ENCODE measurements around the gene ABCA13.

ABCA13 gene

GRCh38 chr7:48390388-48391327 is 219.4 kb downstream of the ABCA13 start:
- TF ChIP-seq CTCF (IDR thresholded peaks at IDR 0.05; ENCODE audit: control insufficient read depth, extremely low read depth, insufficient read depth), result no peak
- no peak for DNase-seq (ENCODE audit: low read depth)
- no peak overlapping the region for H3K4me3 ChIP-seq (ENCODE audit: low read depth, low read length)

- H3K4me3 ChIP-seq (ENCODE audit: low read depth, low read length), result no peak overlapping the region
- no peak for DNase-seq (ENCODE audit: low read depth)
- TF ChIP-seq CTCF (IDR thresholded peaks at IDR 0.05; ENCODE audit: control insufficient read depth, extremely low read depth, insufficient read depth), result no peak
These were observed 226.9 kb downstream of the ABCA13 start for GRCh38 chr7:48398191-48398590.

GRCh38 chr7:48402721-48403120 is 231.5 kb downstream of the ABCA13 start:
- no peak for TF ChIP-seq CTCF (IDR thresholded peaks at IDR 0.05; ENCODE audit: control insufficient read depth, extremely low read depth, insufficient read depth)
- no peak for DNase-seq (ENCODE audit: low read depth)

GRCh38 chr7:48408731-48409130 is 237.5 kb downstream of the ABCA13 start:
- DNase-seq (ENCODE audit: low read depth), result no peak
- TF ChIP-seq CTCF (IDR thresholded peaks at IDR 0.05; ENCODE audit: control insufficient read depth, extremely low read depth, insufficient read depth), result no peak
- H3K4me3 ChIP-seq (ENCODE audit: low read depth, low read length), result no peak overlapping the region

More at GRCh38 chr7:48402721-48403120, 231.5 kb downstream of the ABCA13 start:
- H3K4me3 ChIP-seq (ENCODE audit: low read depth, low read length), result no peak overlapping the region

- H3K4me3 ChIP-seq (ENCODE audit: low read depth, low read length), result no peak overlapping the region
These were observed 240.4 kb downstream of the ABCA13 start for GRCh38 chr7:48411619-48412018.

GRCh38 chr7:48414011-48414732 is 242.9 kb downstream of the ABCA13 start:
- no peak for DNase-seq (ENCODE audit: low read depth)
- no peak overlapping the region for H3K4me3 ChIP-seq (ENCODE audit: low read depth, low read length)
- no peak for TF ChIP-seq CTCF (IDR thresholded peaks at IDR 0.05; ENCODE audit: control insufficient read depth, extremely low read depth, insufficient read depth)

More at GRCh38 chr7:48411619-48412018, 240.4 kb downstream of the ABCA13 start:
- no peak for TF ChIP-seq CTCF (IDR thresholded peaks at IDR 0.05; ENCODE audit: control insufficient read depth, extremely low read depth, insufficient read depth)
- no peak for DNase-seq (ENCODE audit: low read depth)

Data from LNCaP clone FGC (cell line).